DND-41 (cell line): ENCODE results near the gene GRAMD4.

ENCODE experiments used
- ATAC-seq: fragments of 200-7000 bp; cut with Tn5 transposase; 3 replicates; pipeline ENCODE4 v1.9.1; 2021; ENCODE audit warnings: low read depth; ENCODE audit not compliant: insufficient read depth
- DNase-seq: peaks from one replicate; pipeline ENCODE4 v3.0.0-alpha.2; 2020
- H2AFZ ChIP-seq: 2 replicates; pipeline ENCODE4 v1.6.0; 2012; ENCODE audit warnings: low read depth, low read length
- H3K27ac ChIP-seq: 2 replicates; pipeline ENCODE4 v1.5.1; 2012; ENCODE audit warnings: low read length, inconsistent platforms
- H3K27me3 ChIP-seq: fragments of 200-600 bp; sonication (generic); 2 replicates; pipeline ENCODE4 v1.6.0; 2012; ENCODE audit warnings: low read length, mild to moderate bottlenecking, inconsistent platforms; ENCODE audit not compliant: insufficient read depth, poor library complexity
- H3K36me3 ChIP-seq: 2 replicates; pipeline ENCODE4 v1.5.1; 2012; ENCODE audit warnings: low read length, inconsistent platforms; ENCODE audit not compliant: insufficient read depth
- H3K4me1 ChIP-seq: 2 replicates; pipeline ENCODE4 v1.5.1; 2012; ENCODE audit warnings: mild to moderate bottlenecking, low read length; ENCODE audit not compliant: insufficient read depth
- H3K4me2 ChIP-seq: 2 replicates; pipeline ENCODE4 v1.6.0; 2012; ENCODE audit warnings: mild to moderate bottlenecking, moderate library complexity, low read length, inconsistent platforms; ENCODE audit not compliant: insufficient read depth
- H3K4me3 ChIP-seq, 2 experiments: fragments of 200-600 bp in 1 of 2; shearing (Covaris generic) in 1 of 2; 2 replicates each; pipeline ENCODE4 v1.5.1; 2012 to 2016; ENCODE audit warnings: inconsistent platforms in 2 of 2, low read length in 2 of 2, mild to moderate bottlenecking in 2 of 2, low read depth in 1 of 2, moderate library complexity in 1 of 2
- H3K79me2 ChIP-seq: 2 replicates; pipeline ENCODE4 v1.6.0; 2012; ENCODE audit warnings: low read length, inconsistent platforms; ENCODE audit not compliant: insufficient read depth
- H3K9ac ChIP-seq: 2 replicates; pipeline ENCODE4 v1.6.0; 2012; ENCODE audit warnings: low read depth, mild to moderate bottlenecking, inconsistent platforms, low read length, moderate library complexity
- H3K9me3 ChIP-seq: 2 replicates; pipeline ENCODE4 v1.5.1; 2012; ENCODE audit warnings: low read length, moderate library complexity, mild to moderate bottlenecking, inconsistent platforms; ENCODE audit not compliant: insufficient read depth, severe bottlenecking
- H4K20me1 ChIP-seq: 2 replicates; pipeline ENCODE4 v1.6.0; 2012; ENCODE audit warnings: low read length; ENCODE audit not compliant: insufficient read depth
- EZH2 ChIP-seq: IDR thresholded peaks from 3 replicates; pipeline ENCODE4 v1.6.1; 2012; ENCODE audit warnings: borderline replicate concordance, low read depth, mild to moderate bottlenecking, moderate library complexity, low read length, inconsistent platforms; ENCODE audit not compliant: severe bottlenecking
- TF ChIP-seq, protein P1 (sequence below): IDR thresholded peaks from 2 replicates; pipeline ENCODE4 v1.5.1; 2012; ENCODE audit warnings: borderline replicate concordance, low read length, moderate library complexity, mild to moderate bottlenecking; ENCODE audit not compliant: poor library complexity, severe bottlenecking; ENCODE audit errors: extremely low read depth

Gene GRAMD4

DNA sequence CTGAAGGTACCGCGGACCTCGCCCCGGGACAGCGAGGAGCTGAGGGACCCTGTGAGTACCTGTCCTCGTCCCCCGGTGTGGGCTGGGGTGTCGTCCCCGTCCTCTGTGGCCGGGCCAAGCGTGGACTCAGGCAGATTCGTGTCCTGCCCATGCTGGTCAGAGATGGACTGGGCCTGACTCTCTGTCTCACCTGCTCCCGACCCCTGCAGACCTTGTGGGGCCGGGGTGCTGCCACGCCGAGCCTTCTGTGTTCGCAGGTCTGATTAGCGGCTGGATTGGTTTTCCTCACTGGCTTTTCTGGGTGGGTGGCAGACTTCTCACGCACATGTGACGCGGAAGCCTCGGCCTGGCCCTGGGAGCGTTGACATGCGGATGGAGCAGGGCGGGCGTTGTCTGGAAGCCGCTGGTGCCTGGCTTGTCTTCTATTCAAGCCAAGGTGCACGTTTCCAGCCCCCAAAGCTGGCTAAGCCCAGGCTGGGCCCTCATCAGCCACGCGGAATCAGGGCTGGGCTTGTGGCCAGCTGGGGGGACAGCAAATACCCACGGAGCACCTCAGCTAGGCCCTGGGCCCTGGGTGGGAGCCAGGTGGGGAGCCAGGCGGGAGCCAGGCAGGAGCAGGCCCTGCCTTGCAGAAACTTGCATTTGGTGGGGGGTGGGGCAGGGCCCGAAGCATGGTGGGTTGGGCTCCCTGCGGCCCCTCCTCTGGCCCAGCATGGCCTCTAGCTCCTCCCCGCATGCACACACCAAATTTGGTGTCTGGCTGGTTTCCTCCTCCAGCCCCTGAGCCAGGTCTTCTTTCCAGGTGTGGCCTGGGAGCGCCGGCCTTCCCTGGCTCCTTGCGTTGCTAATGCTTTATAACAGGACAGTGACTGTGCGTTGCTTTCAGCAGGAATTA, 7.0 kb downstream of the GRAMD4 start:
- peaks cover 11% of the 10 kb centered on the region for H3K4me1 ChIP-seq
- H3K79me2 ChIP-seq, result peaks cover 92% of the 10 kb centered on the region
- H3K27me3 ChIP-seq, result no peaks in the 10 kb centered on the region
- H3K9me3 ChIP-seq, result no peaks in the 10 kb centered on the region
- H3K4me2 ChIP-seq, result no peak overlapping the region
- H4K20me1 ChIP-seq, result peaks cover 75% of the 10 kb centered on the region
- H3K4me3 ChIP-seq, result no peak overlapping the region
- peaks cover 74% of the 10 kb centered on the region for H3K36me3 ChIP-seq
- no peak for DNase-seq
- ATAC-seq, result no peak
- TF ChIP-seq, protein P1, sequence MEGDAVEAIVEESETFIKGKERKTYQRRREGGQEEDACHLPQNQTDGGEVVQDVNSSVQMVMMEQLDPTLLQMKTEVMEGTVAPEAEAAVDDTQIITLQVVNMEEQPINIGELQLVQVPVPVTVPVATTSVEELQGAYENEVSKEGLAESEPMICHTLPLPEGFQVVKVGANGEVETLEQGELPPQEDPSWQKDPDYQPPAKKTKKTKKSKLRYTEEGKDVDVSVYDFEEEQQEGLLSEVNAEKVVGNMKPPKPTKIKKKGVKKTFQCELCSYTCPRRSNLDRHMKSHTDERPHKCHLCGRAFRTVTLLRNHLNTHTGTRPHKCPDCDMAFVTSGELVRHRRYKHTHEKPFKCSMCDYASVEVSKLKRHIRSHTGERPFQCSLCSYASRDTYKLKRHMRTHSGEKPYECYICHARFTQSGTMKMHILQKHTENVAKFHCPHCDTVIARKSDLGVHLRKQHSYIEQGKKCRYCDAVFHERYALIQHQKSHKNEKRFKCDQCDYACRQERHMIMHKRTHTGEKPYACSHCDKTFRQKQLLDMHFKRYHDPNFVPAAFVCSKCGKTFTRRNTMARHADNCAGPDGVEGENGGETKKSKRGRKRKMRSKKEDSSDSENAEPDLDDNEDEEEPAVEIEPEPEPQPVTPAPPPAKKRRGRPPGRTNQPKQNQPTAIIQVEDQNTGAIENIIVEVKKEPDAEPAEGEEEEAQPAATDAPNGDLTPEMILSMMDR, result no peak
- no peak for TF ChIP-seq EZH2
- H3K9ac ChIP-seq, result no peak overlapping the region
- H2AFZ ChIP-seq, result no peak overlapping the region
- peak overlapping the region; percentile 32; the same call in 1 of the 2 replicates for H3K27ac ChIP-seq

DNA sequence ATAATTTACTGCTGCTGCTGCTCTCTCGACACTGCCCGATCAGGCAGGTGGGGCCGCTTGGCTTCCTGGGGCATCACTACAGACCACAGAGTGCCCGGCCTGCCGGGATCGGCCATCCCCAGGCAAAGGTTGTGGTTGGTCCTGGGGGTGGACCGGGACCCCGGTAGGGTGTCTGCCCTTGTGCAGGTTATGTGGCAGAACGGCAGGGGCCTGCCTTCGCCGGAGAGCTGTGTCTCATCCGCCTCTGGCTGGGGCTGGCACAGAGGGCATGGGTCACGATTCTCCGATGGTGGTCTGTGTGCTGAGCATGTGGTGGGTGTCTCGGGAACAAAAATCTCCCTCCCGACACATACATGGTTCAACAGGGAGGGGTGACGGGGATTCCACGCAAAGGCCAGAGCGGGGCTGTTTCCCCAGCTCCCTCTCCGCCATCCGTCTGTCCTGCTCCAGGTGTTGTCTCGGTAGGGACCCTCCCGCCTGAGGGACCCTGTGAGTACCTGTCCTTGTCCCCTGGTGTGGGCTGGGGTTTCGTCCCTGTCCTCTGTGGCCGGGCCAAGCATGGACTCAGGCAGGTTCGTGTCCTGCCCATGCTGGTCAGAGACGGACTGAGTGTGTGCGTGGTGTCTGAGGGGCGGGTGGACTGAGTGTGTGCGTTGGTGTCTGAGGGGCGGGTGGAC, 7.8 kb downstream of the GRAMD4 start:
- ATAC-seq (no peak), DNase-seq (no peak)
- no peak overlapping the region for H3K4me3 ChIP-seq
- H4K20me1 ChIP-seq, result peaks cover 81% of the 10 kb centered on the region
- H3K27ac ChIP-seq, result 0 out of 2 replicates have a peak overlapping the region, but pooled peaks have one; percentile 36
- no peak for TF ChIP-seq EZH2
- TF ChIP-seq, protein P1, result no peak
- no peaks in the 10 kb centered on the region for H3K27me3 ChIP-seq
- H3K9me3 ChIP-seq, result no peaks in the 10 kb centered on the region
- H2AFZ ChIP-seq, result no peak overlapping the region
- H3K79me2 ChIP-seq, result peaks cover 94% of the 10 kb centered on the region
- H3K36me3 ChIP-seq, result peaks cover 79% of the 10 kb centered on the region
- no peak overlapping the region for H3K4me2 ChIP-seq
- H3K9ac ChIP-seq, result no peak overlapping the region
- peaks cover 7% of the 10 kb centered on the region for H3K4me1 ChIP-seq

DNA sequence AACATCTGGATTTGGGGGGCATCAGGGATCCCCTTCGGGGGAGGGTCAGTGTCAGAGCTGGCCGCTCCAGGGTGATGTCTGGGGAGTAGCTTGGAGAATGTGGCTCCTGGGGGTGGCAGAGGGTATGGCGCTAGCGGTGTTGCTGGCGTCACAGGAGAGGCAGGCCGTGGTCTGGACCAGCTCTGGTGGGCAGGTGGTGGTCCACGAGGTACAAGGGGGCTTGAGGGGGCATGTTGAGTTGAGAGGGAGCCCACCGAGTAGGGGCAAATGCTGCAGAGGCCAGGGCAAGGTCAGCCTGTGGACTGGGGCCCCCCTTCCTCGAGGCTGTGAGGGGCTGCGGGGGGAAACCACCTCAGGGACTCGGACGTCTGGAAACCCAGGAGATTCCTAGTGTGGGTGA, 8.6 kb downstream of the GRAMD4 start:
- H3K27ac ChIP-seq, result peak overlapping the region; percentile 20; the same call in 1 of the 2 replicates
- DNase-seq, result no peak
- H3K9ac ChIP-seq, result no peak overlapping the region
- no peaks in the 10 kb centered on the region for H3K9me3 ChIP-seq
- peaks cover 94% of the 10 kb centered on the region for H3K79me2 ChIP-seq
- ATAC-seq, result no peak
- H3K36me3 ChIP-seq, result peaks cover 85% of the 10 kb centered on the region
- no peak for TF ChIP-seq EZH2
- TF ChIP-seq, protein P1, result no peak
- peaks cover 3% of the 10 kb centered on the region; the same call in 1 of the 2 replicates for H3K4me1 ChIP-seq
- no peaks in the 10 kb centered on the region for H3K27me3 ChIP-seq
- H2AFZ ChIP-seq, result no peak overlapping the region
- H3K4me3 ChIP-seq, result no peak overlapping the region
- peaks cover 81% of the 10 kb centered on the region for H4K20me1 ChIP-seq
- H3K4me2 ChIP-seq, result no peak overlapping the region
